Neural progenitor cell (in vitro differentiated cells): ENCODE results near the gene IGFBP7. TPM values are rescaled to one million over a fixed set of nuclear protein-coding genes. Genes with fewer than 3 reads are reported as not detected.
A peak's percentile ranks its signal among the peaks of the same experiment; 100 is the strongest.

Experiments
- DNase-seq: peaks from one replicate; pipeline ENCODE4 v3.0.0-alpha.2; 2016; ENCODE audit warnings: low spot score
- H2AFZ ChIP-seq: fragments of 200-600 bp; sonication (generic); replicated peaks from 2 replicates; pipeline ENCODE4 v1.6.1; 2016; ENCODE audit warnings: antibody characterized with exemption
- H3F3A ChIP-seq: fragments of 200-600 bp; sonication (generic); 2 replicates; pipeline ENCODE4 v1.6.1; 2016; ENCODE audit warnings: antibody characterized with exemption, low read depth
- H3K27ac ChIP-seq: fragments of 200-600 bp; sonication (generic); 2 replicates; pipeline ENCODE4 v1.5.1; 2016; ENCODE audit warnings: mild to moderate bottlenecking
- H3K27me3 ChIP-seq: fragments of 200-600 bp; sonication (generic); 2 replicates; pipeline ENCODE4 v1.6.1; 2016; ENCODE audit warnings: mild to moderate bottlenecking, moderate library complexity
- H3K36me3 ChIP-seq: fragments of 200-600 bp; sonication (generic); 2 replicates; pipeline ENCODE4 v1.5.1; 2016
- H3K4me1 ChIP-seq: fragments of 200-600 bp; sonication (generic); 2 replicates; pipeline ENCODE4 v1.6.1; 2016; ENCODE audit warnings: mixed run types
- H3K4me2 ChIP-seq: fragments of 200-600 bp; sonication (generic); 2 replicates; pipeline ENCODE4 v1.6.1; 2016
- H3K4me3 ChIP-seq: fragments of 200-600 bp; sonication (generic); 2 replicates; pipeline ENCODE4 v1.5.1; 2016
- H3K79me2 ChIP-seq: fragments of 200-600 bp; sonication (generic); 2 replicates; pipeline ENCODE4 v1.6.1; 2016; ENCODE audit warnings: low read depth
- H3K9ac ChIP-seq: fragments of 200-600 bp; sonication (generic); 2 replicates; pipeline ENCODE4 v1.6.1; 2016
- H3K9me3 ChIP-seq: fragments of 200-600 bp; sonication (generic); 2 replicates; pipeline ENCODE4 v1.5.1; 2016; ENCODE audit warnings: low read depth
- H4K20me1 ChIP-seq: fragments of 200-600 bp; sonication (generic); 2 replicates; pipeline ENCODE4 v1.6.1; 2016; ENCODE audit warnings: low read depth
- H3K27ac Mint-ChIP-seq: 3 replicates; pipeline ENCODE4 v1.8.0; 2021; ENCODE audit warnings: mixed read lengths
- H3K27me3 Mint-ChIP-seq: 2 replicates; pipeline ENCODE4 v1.8.0; 2022; ENCODE audit warnings: low read depth, mild to moderate bottlenecking, inconsistent platforms, moderate library complexity, mixed read lengths; ENCODE audit not compliant: insufficient read depth
- H3K36me3 Mint-ChIP-seq: 3 replicates; pipeline ENCODE4 v1.8.0; 2021; ENCODE audit warnings: mixed read lengths
- H3K4me1 Mint-ChIP-seq: 3 replicates; pipeline ENCODE4 v1.8.0; 2021; ENCODE audit warnings: mixed read lengths
- H3K4me3 Mint-ChIP-seq: 3 replicates; pipeline ENCODE4 v1.8.0; 2021; ENCODE audit warnings: mild to moderate bottlenecking, moderate library complexity, mixed read lengths
- H3K9me3 Mint-ChIP-seq: 3 replicates; pipeline ENCODE4 v1.8.0; 2020; ENCODE audit warnings: mixed read lengths
- CTCF ChIP-seq: fragments of 200-600 bp; sonication (generic); IDR thresholded peaks from 2 replicates; pipeline ENCODE4 v1.5.1; 2017; ENCODE audit warnings: antibody characterized with exemption, mild to moderate bottlenecking
- EZH2 ChIP-seq: fragments of 200-600 bp; sonication (generic); IDR thresholded peaks from 2 replicates; pipeline ENCODE4 v1.6.1; 2017; ENCODE audit warnings: antibody characterized with exemption, mild to moderate bottlenecking, moderate library complexity
- EZH2phosphoT487 ChIP-seq: fragments of 200-600 bp; sonication (generic); IDR thresholded peaks from 2 replicates; pipeline ENCODE4 v1.6.1; 2017; ENCODE audit warnings: antibody characterized with exemption
- total RNA-seq: library from RNA; depleted of rRNA; stranded (reverse); fragments of >200 nt; gene quantifications from 2 replicates; pipeline ENCODE4 v1.2.3, GENCODE V29; 2015; ENCODE audit warnings: low replicate concordance

IGFBP7 gene
- total RNA-seq, 1 donor from 2014 or later: 0.86 TPM

GRCh38 chr4:57119054-57119651, 9.0 kb upstream of the IGFBP7 start:
- H3K4me3 Mint-ChIP-seq: no peak overlapping the region
- Histone ChIP-seq H3K36me3 (no peaks in the 10 kb centered on the region), H3K4me3 (no peak overlapping the region), H4K20me1 (no peaks in the 10 kb centered on the region), H3K27ac (no peak overlapping the region), H3K9ac (no peak overlapping the region), H3K9me3 (no peaks in the 10 kb centered on the region), H3K79me2 (no peaks in the 10 kb centered on the region), H3K4me2 (no peak overlapping the region), H3K27me3 (no peaks in the 10 kb centered on the region), H3K4me1 (no peaks in the 10 kb centered on the region), H2AFZ (no peak overlapping the region), H3F3A (no peaks in the 10 kb centered on the region)
- peaks cover 4% of the 10 kb centered on the region for H3K27me3 Mint-ChIP-seq
- no peaks in the 10 kb centered on the region for H3K36me3 Mint-ChIP-seq
- peaks cover 7% of the 10 kb centered on the region for H3K9me3 Mint-ChIP-seq
- DNase-seq: peak; percentile 10
- no peak for TF ChIP-seq CTCF
- peaks cover 8% of the 10 kb centered on the region for H3K4me1 Mint-ChIP-seq
- no peak overlapping the region for H3K27ac Mint-ChIP-seq

DNA sequence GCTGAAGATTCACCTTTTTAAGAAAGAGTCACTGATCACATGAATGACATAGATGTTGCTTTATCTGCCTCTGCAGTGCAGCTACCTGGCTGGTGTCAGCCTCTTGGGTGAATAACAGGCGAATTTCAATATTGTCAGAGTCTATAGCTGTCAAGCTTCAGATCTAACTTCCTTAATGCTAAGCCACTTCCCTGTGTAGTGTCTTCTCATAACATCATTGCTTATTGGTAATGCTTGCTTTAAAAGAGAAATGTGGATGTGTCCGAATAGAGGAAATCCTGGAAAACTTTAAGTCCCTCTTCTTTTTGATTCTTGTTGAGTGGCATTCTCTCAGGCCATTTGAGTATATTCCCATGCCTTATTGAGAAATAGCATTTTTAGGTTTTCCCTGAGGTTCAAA, 7.3 kb upstream of the IGFBP7 start:
- Histone ChIP-seq H3K27me3 (no peaks in the 10 kb centered on the region), H3K4me2 (no peak overlapping the region), H2AFZ (no peak overlapping the region), H3K4me1 (no peaks in the 10 kb centered on the region), H3K9me3 (no peaks in the 10 kb centered on the region), H4K20me1 (no peaks in the 10 kb centered on the region), H3K27ac (no peak overlapping the region), H3K4me3 (no peak overlapping the region), H3K36me3 (no peaks in the 10 kb centered on the region), H3K79me2 (no peaks in the 10 kb centered on the region), H3F3A (no peaks in the 10 kb centered on the region), H3K9ac (no peak overlapping the region)
- no peak for TF ChIP-seq EZH2
- no peak for TF ChIP-seq EZH2phosphoT487
- TF ChIP-seq CTCF: no peak
- DNase-seq: no peak
- H3K27ac Mint-ChIP-seq: no peak overlapping the region
- peaks cover 15% of the 10 kb centered on the region for H3K4me1 Mint-ChIP-seq
- no peaks in the 10 kb centered on the region for H3K9me3 Mint-ChIP-seq
- no peak overlapping the region for H3K4me3 Mint-ChIP-seq
- peaks cover 6% of the 10 kb centered on the region for H3K27me3 Mint-ChIP-seq
- H3K36me3 Mint-ChIP-seq: no peaks in the 10 kb centered on the region

DNA sequence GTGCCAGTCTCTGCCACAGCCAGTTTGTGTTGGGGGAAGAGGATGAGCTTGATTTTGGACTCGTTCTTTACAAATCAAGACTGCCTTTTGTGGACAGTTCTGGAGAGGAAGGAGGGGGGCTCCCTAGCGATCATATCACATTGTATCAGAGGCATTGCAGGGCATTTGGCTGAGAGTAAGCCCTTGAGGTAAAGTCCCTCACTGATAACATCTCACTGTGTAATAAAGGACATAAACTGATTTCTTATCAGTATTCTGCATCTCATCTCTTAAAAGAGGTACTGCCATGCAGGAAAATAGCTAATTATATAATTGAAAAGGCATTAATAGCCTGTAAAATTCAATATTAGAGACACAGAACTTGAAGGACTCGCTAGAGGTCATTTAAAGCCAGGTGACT, 6.1 kb upstream of the IGFBP7 start:
- peaks cover 6% of the 10 kb centered on the region for H3K27me3 Mint-ChIP-seq
- peaks cover 27% of the 10 kb centered on the region for H3K4me1 Mint-ChIP-seq

More for the DNA sequence above, 6.1 kb upstream of the IGFBP7 start:
- no peak overlapping the region for H3K27ac Mint-ChIP-seq
- Histone ChIP-seq H4K20me1 (no peaks in the 10 kb centered on the region), H3K36me3 (no peaks in the 10 kb centered on the region), H2AFZ (no peak overlapping the region), H3K79me2 (no peaks in the 10 kb centered on the region), H3K27ac (no peak overlapping the region), H3K4me1 (peaks cover 9% of the 10 kb centered on the region), H3K4me2 (no peak overlapping the region), H3K9ac (no peak overlapping the region), H3K4me3 (no peak overlapping the region), H3F3A (peaks cover 4% of the 10 kb centered on the region), H3K9me3 (no peaks in the 10 kb centered on the region), H3K27me3 (peaks cover 9% of the 10 kb centered on the region)
- TF ChIP-seq EZH2: no peak
- TF ChIP-seq EZH2phosphoT487: no peak
- no peak for TF ChIP-seq CTCF
- no peaks in the 10 kb centered on the region for H3K36me3 Mint-ChIP-seq
- no peak overlapping the region for H3K4me3 Mint-ChIP-seq
- no peaks in the 10 kb centered on the region for H3K9me3 Mint-ChIP-seq
- no peak for DNase-seq
